ENCODE results near the gene POLR2M.

GRCh38 chr15:57698991-57699390 is 7.5 kb upstream of the POLR2M start:
- no peak for TF ChIP-seq CTCF (IDR thresholded peaks at IDR 0.05)
- TF ChIP-seq POLR2A (IDR thresholded peaks at IDR 0.05), result no peak
